MCF 10A (cell line): ENCODE results near the gene FAM20A. TPM values are rescaled to one million over a fixed set of nuclear protein-coding genes. Genes with fewer than 3 reads are reported as not detected.

ENCODE experiments used
- BruUV-seq: library from RNA; stranded (reverse); fragments of 400-500 nt; replicated peaks from 2 replicates; lab custom pipeline; 2021; lab: Mats Ljungman, UMichigan
- CTCF ChIA-PET: fragments of 300-600 bp; sonication (Branson Sonifier 250); formaldehyde crosslinking; extraction: SDS; loops from one replicate; lab custom pipeline; 2021; ENCODE audit warnings: antibody characterized with exemption, inconsistent platforms; lab: Yijun Ruan, JAX
- POLR2A ChIA-PET: fragments of 300-600, 350-650 bp; sonication (Branson Sonifier 250); formaldehyde crosslinking; extraction: SDS; loops from one replicate; lab custom pipeline; 2020; ENCODE audit warnings: antibody characterized with exemption, inconsistent platforms; lab: Yijun Ruan, JAX
- DNase-seq: peaks from one replicate; pipeline ENCODE4 v3.0.0-alpha.2; 2018; ENCODE audit not compliant: unreplicated experiment
- H3K27ac Mint-ChIP-seq: one replicate; pipeline ENCODE4 v1.8.0; 2022; ENCODE audit warnings: mild to moderate bottlenecking, low read depth, mixed read lengths; ENCODE audit not compliant: unreplicated experiment
- H3K27me3 Mint-ChIP-seq: one replicate; pipeline ENCODE4 v1.8.0; 2022; ENCODE audit warnings: mixed read lengths; ENCODE audit not compliant: insufficient read depth, unreplicated experiment
- H3K36me3 Mint-ChIP-seq: one replicate; pipeline ENCODE4 v1.8.0; 2022; ENCODE audit warnings: mild to moderate bottlenecking, moderate library complexity, mixed read lengths; ENCODE audit not compliant: insufficient read depth, unreplicated experiment
- H3K4me1 Mint-ChIP-seq: one replicate; pipeline ENCODE4 v1.8.0; 2022; ENCODE audit warnings: mixed read lengths; ENCODE audit not compliant: insufficient read depth, unreplicated experiment
- H3K4me3 Mint-ChIP-seq: one replicate; pipeline ENCODE4 v1.8.0; 2022; ENCODE audit warnings: mild to moderate bottlenecking, moderate library complexity, mixed read lengths; ENCODE audit not compliant: unreplicated experiment
- H3K9me3 Mint-ChIP-seq: one replicate; pipeline ENCODE4 v1.8.0; 2022; ENCODE audit warnings: mixed read lengths; ENCODE audit not compliant: unreplicated experiment
- intact Hi-C: fragments of 100-400 bp; cut with micrococcal nuclease; formaldehyde crosslinking; loops from 2 replicates; pipeline ENCODE4 v1.14.1; 2022
- total RNA-seq: library from RNA; stranded (reverse); gene quantifications from 2 replicates; pipeline ENCODE4 v1.2.3, GENCODE V29; 2022
- TF ChIP-seq, protein P1 (sequence below): fragments of 200-600 bp; IDR thresholded peaks from one replicate; pipeline ENCODE4 v1.8.0; 2022; ENCODE audit warnings: antibody characterized with exemption, mild to moderate bottlenecking; ENCODE audit not compliant: unreplicated experiment

Gene FAM20A
- total RNA-seq, 1 experiment from 2014 or later = not detected

DNA sequence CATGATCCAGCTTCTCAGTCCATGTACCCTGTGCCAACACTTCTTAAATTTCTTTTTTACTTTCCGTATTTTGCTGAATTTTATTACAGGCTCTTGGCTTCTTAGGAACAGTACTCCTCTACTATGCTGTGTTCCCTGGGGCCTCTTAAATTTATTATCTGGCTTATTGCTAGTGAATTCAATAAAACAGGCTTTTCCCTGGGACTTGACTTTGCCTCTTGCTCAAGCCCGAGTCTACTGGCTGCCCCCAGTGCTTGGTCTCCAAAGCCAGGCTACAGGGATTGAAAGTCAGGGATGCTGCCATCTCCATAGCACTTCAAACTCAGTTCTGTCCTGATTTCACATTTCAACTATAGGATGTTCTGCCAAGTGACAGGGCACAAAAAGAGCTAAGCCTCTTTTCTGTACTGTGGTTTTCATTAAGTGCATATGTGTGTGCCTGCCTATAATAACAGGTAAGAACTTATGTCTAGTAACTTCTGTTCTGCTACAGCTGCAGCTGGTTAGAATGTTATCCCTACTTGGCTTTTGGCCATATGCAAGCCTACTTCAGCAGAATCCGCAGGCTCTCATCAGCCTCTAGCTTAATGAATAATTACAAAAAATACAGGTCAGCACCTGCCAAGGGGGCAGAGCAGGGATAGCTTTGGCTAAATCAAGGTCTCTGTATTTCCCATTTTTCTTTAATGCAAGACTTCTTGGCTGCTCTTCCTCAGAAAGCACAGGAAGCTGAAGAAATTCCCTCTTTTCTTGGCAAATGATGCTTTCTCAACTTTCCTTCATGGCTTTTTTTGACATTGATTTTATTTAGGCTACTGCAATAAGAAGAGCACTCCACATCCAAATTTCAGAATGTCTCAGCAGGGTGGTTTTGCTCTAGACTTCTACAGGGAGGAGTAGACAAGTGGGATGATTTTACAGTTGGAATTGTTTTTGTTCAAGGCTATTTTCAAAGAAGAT lies 8.2 kb downstream of the FAM20A start:
- ChIA-PET CTCF (interaction anchor here (1.2 kb wide), 1 partner anchor 22 kb away, joined by 3 read pairs; no protein-coding TSS in a partner anchor), POLR2A (no interaction called here)
- no TSS peak for BruUV-seq
- TF ChIP-seq, protein P1, sequence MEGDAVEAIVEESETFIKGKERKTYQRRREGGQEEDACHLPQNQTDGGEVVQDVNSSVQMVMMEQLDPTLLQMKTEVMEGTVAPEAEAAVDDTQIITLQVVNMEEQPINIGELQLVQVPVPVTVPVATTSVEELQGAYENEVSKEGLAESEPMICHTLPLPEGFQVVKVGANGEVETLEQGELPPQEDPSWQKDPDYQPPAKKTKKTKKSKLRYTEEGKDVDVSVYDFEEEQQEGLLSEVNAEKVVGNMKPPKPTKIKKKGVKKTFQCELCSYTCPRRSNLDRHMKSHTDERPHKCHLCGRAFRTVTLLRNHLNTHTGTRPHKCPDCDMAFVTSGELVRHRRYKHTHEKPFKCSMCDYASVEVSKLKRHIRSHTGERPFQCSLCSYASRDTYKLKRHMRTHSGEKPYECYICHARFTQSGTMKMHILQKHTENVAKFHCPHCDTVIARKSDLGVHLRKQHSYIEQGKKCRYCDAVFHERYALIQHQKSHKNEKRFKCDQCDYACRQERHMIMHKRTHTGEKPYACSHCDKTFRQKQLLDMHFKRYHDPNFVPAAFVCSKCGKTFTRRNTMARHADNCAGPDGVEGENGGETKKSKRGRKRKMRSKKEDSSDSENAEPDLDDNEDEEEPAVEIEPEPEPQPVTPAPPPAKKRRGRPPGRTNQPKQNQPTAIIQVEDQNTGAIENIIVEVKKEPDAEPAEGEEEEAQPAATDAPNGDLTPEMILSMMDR = no peak
- intact Hi-C loops = no loop called here
- Mint-ChIP-seq H3K4me1 (no peaks in the 10 kb centered on the region), H3K27me3 (peaks cover 19% of the 10 kb centered on the region), H3K36me3 (no peaks in the 10 kb centered on the region), H3K27ac (no peak overlapping the region), H3K4me3 (no peak overlapping the region), H3K9me3 (peaks cover 4% of the 10 kb centered on the region)
- no peak for DNase-seq

DNA sequence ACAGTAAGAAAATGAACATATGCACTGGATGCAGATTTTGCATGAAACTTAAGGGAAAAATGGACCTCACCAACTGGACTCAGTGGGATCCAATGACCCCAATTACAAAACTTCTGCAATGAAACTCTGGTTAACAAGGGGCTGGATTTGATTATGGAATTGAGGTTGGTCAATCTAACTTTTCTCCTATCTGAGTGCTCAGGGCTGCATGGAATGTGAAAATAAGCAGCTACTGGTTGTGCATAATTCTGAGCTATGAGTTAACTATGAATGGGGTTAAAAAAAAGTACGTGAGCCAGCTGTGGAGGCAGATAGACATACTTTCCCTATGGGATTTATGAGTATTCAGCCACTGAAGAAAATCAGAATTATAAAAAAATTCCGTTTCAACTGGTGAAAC lies 9.2 kb downstream of the FAM20A start:
- TF ChIP-seq, protein P1 = no peak
- peaks cover 4% of the 10 kb centered on the region for H3K9me3 Mint-ChIP-seq
- POLR2A ChIA-PET = no interaction called here

DNA sequence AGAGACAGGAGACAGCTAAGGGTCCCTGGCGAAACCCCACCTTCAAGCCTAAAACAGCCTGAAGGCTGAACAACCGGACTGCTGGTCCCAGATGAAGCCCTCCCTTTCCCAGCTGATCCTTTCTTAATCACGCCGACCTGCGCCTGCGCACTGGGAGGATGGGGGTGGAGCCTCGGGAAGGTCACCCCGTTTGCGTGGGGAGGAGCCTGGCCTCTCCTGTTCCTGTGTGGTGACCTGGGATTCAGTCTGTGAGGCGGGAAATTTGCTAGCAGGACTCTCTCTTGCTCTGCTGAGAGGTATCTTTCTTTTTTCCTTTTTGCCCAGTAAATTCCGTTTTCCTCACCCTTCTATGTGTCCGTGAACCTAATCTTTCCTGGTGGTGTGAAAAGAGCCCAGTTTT lies 9.6 kb downstream of the FAM20A start:
- intact Hi-C loops = no loop called here
- Mint-ChIP-seq H3K4me1 (no peaks in the 10 kb centered on the region), H3K9me3 (peaks cover 4% of the 10 kb centered on the region), H3K27me3 (peaks cover 19% of the 10 kb centered on the region), H3K36me3 (no peaks in the 10 kb centered on the region), H3K4me3 (no peak overlapping the region), H3K27ac (no peak overlapping the region)
- POLR2A ChIA-PET = no interaction called here
- TF ChIP-seq, protein P1 = no peak
- no TSS peak for BruUV-seq
- CTCF ChIA-PET = no interaction called here
- DNase-seq = no peak

More for the DNA sequence above, 9.2 kb downstream of the FAM20A start:
- intact Hi-C loops = no loop called here
- Mint-ChIP-seq H3K36me3 (no peaks in the 10 kb centered on the region), H3K4me1 (no peaks in the 10 kb centered on the region), H3K27me3 (peaks cover 19% of the 10 kb centered on the region), H3K27ac (no peak overlapping the region), H3K4me3 (no peak overlapping the region)
- CTCF ChIA-PET = no interaction called here
- no peak for DNase-seq
- no TSS peak for BruUV-seq

DNA sequence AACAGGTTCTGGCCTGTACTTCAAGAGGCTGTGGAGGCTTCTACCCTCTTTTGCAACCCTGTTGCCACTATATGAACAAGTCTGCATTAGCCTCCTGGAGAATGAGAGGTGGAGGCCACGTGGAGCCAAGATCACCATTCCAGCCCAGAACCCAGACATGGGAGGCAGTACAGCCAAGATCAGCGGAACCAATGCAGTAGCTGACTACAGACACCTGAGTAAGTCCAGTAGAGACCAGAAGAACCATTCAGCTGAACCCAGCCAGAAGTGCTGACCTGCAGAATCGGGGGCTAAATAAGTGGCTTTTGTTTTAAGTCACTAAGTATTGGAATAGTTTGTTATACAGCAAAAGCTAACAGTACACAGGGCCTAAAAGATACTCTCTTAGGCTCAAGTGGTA lies 12.1 kb downstream of the FAM20A start:
- POLR2A ChIA-PET = interaction anchor here (1.2 kb wide), 2 partner anchors 13 to 23 kb away, joined by 3 to 4 read pairs; partner anchors contain the start of gene FAM20A
- no peak for DNase-seq
- no peaks in the 10 kb centered on the region for H3K36me3 Mint-ChIP-seq

More for the DNA sequence above, 12.1 kb downstream of the FAM20A start:
- H3K27ac Mint-ChIP-seq = no peak overlapping the region
- intact Hi-C loops = no loop called here
- peaks cover 4% of the 10 kb centered on the region for H3K9me3 Mint-ChIP-seq
- no peak overlapping the region for H3K4me3 Mint-ChIP-seq
- no peaks in the 10 kb centered on the region for H3K4me1 Mint-ChIP-seq
- H3K27me3 Mint-ChIP-seq = peaks cover 19% of the 10 kb centered on the region
- no TSS peak for BruUV-seq
- CTCF ChIA-PET = no interaction called here
- TF ChIP-seq, protein P1 = no peak
